Measurements from ENCODE around the gene RGP1.

DNA sequence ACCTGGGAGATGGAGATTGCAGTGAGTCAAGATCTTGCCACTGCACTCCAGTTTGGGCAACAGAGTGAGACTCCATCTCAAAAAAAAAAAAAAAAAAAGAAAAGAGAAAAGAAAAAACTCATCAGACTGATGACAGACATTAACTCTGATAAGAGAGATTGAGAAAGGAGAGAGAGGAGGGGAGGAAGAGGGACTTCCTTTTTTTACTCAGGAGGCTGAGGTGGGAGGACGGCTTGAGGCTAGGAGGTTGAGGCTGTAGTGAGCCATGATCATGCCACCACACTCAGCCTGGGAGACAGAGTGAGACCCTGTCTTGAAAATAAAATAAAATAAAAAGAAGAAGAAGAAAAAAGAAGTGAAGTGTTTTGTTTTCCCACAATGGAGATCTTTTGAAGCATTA, 14.7 kb downstream of the RGP1 start:
- TF ChIP-seq GLIS3 (CRISPR knock-in tag; IDR thresholded peaks at IDR 0.05) (no peak), ZC3H10 (CRISPR knock-in tag; IDR thresholded peaks at IDR 0.05) (no peak), ZNF70 (CRISPR knock-in tag; IDR thresholded peaks at IDR 0.05) (no peak), ARNTL (CRISPR knock-in tag; IDR thresholded peaks at IDR 0.05; ENCODE audit: borderline replicate concordance, low read depth) (no peak), ISL1 (CRISPR knock-in tag; IDR thresholded peaks at IDR 0.05) (no peak), PPARA (CRISPR knock-in tag; IDR thresholded peaks at IDR 0.05; ENCODE audit: borderline replicate concordance) (no peak), TOX (CRISPR knock-in tag; IDR thresholded peaks at IDR 0.05; ENCODE audit: borderline replicate concordance) (no peak), TCF4 (CRISPR knock-in tag; IDR thresholded peaks at IDR 0.05; ENCODE audit: borderline replicate concordance) (no peak), BACH2 (CRISPR knock-in tag; IDR thresholded peaks at IDR 0.05; ENCODE audit: borderline replicate concordance) (no peak)
- TF ChIP-seq, protein P1, sequence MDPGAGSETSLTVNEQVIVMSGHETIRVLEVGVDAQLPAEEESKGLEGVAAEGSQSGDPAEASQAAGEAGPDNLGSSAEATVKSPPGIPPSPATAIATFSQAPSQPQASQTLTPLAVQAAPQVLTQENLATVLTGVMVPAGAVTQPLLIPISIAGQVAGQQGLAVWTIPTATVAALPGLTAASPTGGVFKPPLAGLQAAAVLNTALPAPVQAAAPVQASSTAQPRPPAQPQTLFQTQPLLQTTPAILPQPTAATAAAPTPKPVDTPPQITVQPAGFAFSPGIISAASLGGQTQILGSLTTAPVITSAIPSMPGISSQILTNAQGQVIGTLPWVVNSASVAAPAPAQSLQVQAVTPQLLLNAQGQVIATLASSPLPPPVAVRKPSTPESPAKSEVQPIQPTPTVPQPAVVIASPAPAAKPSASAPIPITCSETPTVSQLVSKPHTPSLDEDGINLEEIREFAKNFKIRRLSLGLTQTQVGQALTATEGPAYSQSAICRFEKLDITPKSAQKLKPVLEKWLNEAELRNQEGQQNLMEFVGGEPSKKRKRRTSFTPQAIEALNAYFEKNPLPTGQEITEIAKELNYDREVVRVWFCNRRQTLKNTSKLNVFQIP (CRISPR knock-in tag; IDR thresholded peaks at IDR 0.05; ENCODE audit: borderline replicate concordance, low read depth) = no peak
- TF ChIP-seq, protein P2, sequence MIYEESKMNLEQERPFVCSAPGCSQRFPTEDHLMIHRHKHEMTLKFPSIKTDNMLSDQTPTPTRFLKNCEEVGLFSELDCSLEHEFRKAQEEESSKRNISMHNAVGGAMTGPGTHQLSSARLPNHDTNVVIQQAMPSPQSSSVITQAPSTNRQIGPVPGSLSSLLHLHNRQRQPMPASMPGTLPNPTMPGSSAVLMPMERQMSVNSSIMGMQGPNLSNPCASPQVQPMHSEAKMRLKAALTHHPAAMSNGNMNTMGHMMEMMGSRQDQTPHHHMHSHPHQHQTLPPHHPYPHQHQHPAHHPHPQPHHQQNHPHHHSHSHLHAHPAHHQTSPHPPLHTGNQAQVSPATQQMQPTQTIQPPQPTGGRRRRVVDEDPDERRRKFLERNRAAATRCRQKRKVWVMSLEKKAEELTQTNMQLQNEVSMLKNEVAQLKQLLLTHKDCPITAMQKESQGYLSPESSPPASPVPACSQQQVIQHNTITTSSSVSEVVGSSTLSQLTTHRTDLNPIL (CRISPR knock-in tag; IDR thresholded peaks at IDR 0.05; ENCODE audit: low read depth) = no peak
- TF ChIP-seq, protein P3, sequence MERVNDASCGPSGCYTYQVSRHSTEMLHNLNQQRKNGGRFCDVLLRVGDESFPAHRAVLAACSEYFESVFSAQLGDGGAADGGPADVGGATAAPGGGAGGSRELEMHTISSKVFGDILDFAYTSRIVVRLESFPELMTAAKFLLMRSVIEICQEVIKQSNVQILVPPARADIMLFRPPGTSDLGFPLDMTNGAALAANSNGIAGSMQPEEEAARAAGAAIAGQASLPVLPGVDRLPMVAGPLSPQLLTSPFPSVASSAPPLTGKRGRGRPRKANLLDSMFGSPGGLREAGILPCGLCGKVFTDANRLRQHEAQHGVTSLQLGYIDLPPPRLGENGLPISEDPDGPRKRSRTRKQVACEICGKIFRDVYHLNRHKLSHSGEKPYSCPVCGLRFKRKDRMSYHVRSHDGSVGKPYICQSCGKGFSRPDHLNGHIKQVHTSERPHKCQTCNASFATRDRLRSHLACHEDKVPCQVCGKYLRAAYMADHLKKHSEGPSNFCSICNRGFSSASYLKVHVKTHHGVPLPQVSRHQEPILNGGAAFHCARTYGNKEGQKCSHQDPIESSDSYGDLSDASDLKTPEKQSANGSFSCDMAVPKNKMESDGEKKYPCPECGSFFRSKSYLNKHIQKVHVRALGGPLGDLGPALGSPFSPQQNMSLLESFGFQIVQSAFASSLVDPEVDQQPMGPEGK (CRISPR knock-in tag; IDR thresholded peaks at IDR 0.05; ENCODE audit: borderline replicate concordance) = no peak
